Measurements from ENCODE around the gene GRB10. TPM values are rescaled to one million over a fixed set of nuclear protein-coding genes. Genes with fewer than 3 reads are reported as not detected.

The GRB10 gene
- total RNA-seq, 1 experiment from 2014 or later: 68.2 TPM

GRCh38 chr7:50727072-50727471, 55.6 kb downstream of the GRB10 start:
- CTCF ChIA-PET: interaction anchor here (0.6 to 1.1 kb wide), 3 partner anchors 10 to 536 kb away, joined by 4 read pairs; no protein-coding TSS in a partner anchor
- no peak for DNase-seq (ENCODE audit: unreplicated experiment)

GRCh38 chr7:50725774-50726173, 56.9 kb downstream of the GRB10 start:
- Mint-ChIP-seq H3K4me1 (ENCODE audit: insufficient read depth, unreplicated experiment) (peaks cover 12% of the 10 kb centered on the region), H3K27ac (ENCODE audit: low read depth, unreplicated experiment) (no peak overlapping the region), H3K9me3 (ENCODE audit: unreplicated experiment) (no peaks in the 10 kb centered on the region), H3K4me3 (ENCODE audit: unreplicated experiment) (no peak overlapping the region), H3K27me3 (ENCODE audit: insufficient read depth, unreplicated experiment) (no peaks in the 10 kb centered on the region), H3K36me3 (ENCODE audit: insufficient read depth, unreplicated experiment) (no peaks in the 10 kb centered on the region)
- intact Hi-C loops (cut with micrococcal nuclease): no loop called here
- BruUV-seq (replicated peaks): no TSS peak
- POLR2A ChIA-PET: interaction anchor here (1.0 kb wide), 1 partner anchor 11 kb away, joined by 3 read pairs; no protein-coding TSS in a partner anchor
- DNase-seq (ENCODE audit: unreplicated experiment): no peak
- no peak for TF ChIP-seq CTCF (IDR thresholded peaks at IDR 0.05; ENCODE audit: unreplicated experiment)
- CTCF ChIA-PET: no interaction called here

More at GRCh38 chr7:50727072-50727471, 55.6 kb downstream of the GRB10 start:
- no peak for TF ChIP-seq CTCF (IDR thresholded peaks at IDR 0.05; ENCODE audit: unreplicated experiment)
- intact Hi-C loops (cut with micrococcal nuclease): no loop called here
- no peaks in the 10 kb centered on the region for H3K4me1 Mint-ChIP-seq (ENCODE audit: insufficient read depth, unreplicated experiment)
- no peaks in the 10 kb centered on the region for H3K27me3 Mint-ChIP-seq (ENCODE audit: insufficient read depth, unreplicated experiment)
- no peak overlapping the region for H3K4me3 Mint-ChIP-seq (ENCODE audit: unreplicated experiment)
- peaks cover 6% of the 10 kb centered on the region for H3K36me3 Mint-ChIP-seq (ENCODE audit: insufficient read depth, unreplicated experiment)
- BruUV-seq (replicated peaks): no TSS peak
- H3K9me3 Mint-ChIP-seq (ENCODE audit: unreplicated experiment): no peaks in the 10 kb centered on the region
- H3K27ac Mint-ChIP-seq (ENCODE audit: low read depth, unreplicated experiment): no peak overlapping the region
- POLR2A ChIA-PET: interaction anchor here (0.5 kb wide), 1 partner anchor 472 kb away, joined by 3 read pairs; no protein-coding TSS in a partner anchor

DNA sequence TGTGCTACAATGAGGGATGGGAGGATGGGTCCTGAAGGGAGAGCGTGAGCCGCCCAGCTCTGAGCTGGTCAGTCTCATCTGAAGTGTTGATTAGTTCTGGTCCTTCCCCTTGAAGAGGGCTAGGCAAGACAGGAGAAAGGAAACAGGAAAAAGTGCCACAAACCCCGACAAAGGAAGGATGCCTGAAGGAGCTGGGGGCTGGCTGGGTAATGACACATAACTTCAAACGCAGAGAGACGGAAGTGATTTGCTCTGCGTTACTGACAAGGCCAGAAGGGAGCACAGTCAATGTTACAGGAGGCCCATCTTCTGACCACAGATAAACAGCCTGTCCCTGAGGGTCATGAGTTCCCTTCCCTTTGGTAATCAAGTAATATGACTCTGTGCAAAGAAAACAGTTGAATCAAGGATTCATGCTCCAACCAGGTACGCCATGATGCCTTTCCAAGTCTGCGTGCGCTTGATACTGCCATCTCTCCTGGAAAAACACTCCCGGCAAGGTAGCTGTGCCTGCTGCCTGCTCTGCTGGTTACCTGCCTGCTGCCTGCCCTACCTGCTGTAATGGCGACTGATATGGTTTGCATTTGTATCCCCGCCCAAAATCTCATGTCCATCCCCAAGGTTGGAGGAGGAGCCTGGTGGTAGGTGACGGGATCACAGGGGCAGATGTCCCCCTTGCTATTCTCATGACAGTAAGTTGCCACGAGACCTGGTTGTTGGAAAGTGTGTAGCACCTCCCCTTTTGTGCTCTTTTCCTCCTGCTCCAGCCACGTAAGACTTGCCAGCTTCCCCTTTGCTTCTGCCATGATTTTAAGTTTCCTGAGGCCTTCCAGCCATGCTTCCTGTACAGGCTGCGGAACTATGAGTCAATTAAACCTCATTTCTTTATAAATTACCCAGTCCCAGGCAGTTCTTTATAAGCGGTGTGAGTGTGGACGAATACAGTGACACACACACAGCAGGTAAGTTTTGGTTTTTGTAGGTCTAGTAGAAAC, 57.9 kb downstream of the GRB10 start:
- Mint-ChIP-seq H3K4me3 (ENCODE audit: unreplicated experiment) (no peak overlapping the region), H3K27me3 (ENCODE audit: insufficient read depth, unreplicated experiment) (no peaks in the 10 kb centered on the region), H3K4me1 (ENCODE audit: insufficient read depth, unreplicated experiment) (peaks cover 12% of the 10 kb centered on the region), H3K27ac (ENCODE audit: low read depth, unreplicated experiment) (peak overlapping the region; percentile 21), H3K9me3 (ENCODE audit: unreplicated experiment) (no peaks in the 10 kb centered on the region), H3K36me3 (ENCODE audit: insufficient read depth, unreplicated experiment) (no peaks in the 10 kb centered on the region)
- no peak for DNase-seq (ENCODE audit: unreplicated experiment)
- BruUV-seq (replicated peaks): no TSS peak
- no peak for TF ChIP-seq CTCF (IDR thresholded peaks at IDR 0.05; ENCODE audit: unreplicated experiment)
- intact Hi-C loops (cut with micrococcal nuclease): no loop called here
- ChIA-PET CTCF (no interaction called here), POLR2A (interaction anchor here (1.0 kb wide), 1 partner anchor 10 kb away, joined by 3 read pairs; no protein-coding TSS in a partner anchor)

- peak overlapping the region; percentile 21 for H3K27ac Mint-ChIP-seq (ENCODE audit: low read depth, unreplicated experiment)
- ChIA-PET CTCF (interaction anchor here (0.7 kb wide), 1 partner anchor 426 kb away, joined by 3 read pairs; no protein-coding TSS in a partner anchor), POLR2A (no interaction called here)
- H3K27me3 Mint-ChIP-seq (ENCODE audit: insufficient read depth, unreplicated experiment): no peaks in the 10 kb centered on the region
- no peak overlapping the region for H3K4me3 Mint-ChIP-seq (ENCODE audit: unreplicated experiment)
- no peaks in the 10 kb centered on the region for H3K9me3 Mint-ChIP-seq (ENCODE audit: unreplicated experiment)
- no peak for TF ChIP-seq CTCF (IDR thresholded peaks at IDR 0.05; ENCODE audit: unreplicated experiment)
- H3K4me1 Mint-ChIP-seq (ENCODE audit: insufficient read depth, unreplicated experiment): peaks cover 15% of the 10 kb centered on the region
- no peaks in the 10 kb centered on the region for H3K36me3 Mint-ChIP-seq (ENCODE audit: insufficient read depth, unreplicated experiment)
- no peak for DNase-seq (ENCODE audit: unreplicated experiment)
- intact Hi-C loops (cut with micrococcal nuclease): no loop called here
- no TSS peak for BruUV-seq (replicated peaks)
Observed at GRCh38 chr7:50723888-50724287, 58.8 kb downstream of the GRB10 start.
